HFF-Myc (cell line): ENCODE measurements around the gene ST3GAL3.

Experiments used
- DNase-seq: peaks from one replicate; pipeline ENCODE4 v3.0.0-alpha.2; 2011; ENCODE audit warnings: low read depth; ENCODE audit errors: extremely low read depth
- H3K4me3 ChIP-seq: replicated peaks from 2 replicates; pipeline ENCODE4 v1.5.1; 2011; ENCODE audit warnings: low read depth, mild to moderate bottlenecking, control low read depth, low read length
- TF ChIP-seq, protein P1 (sequence below): IDR thresholded peaks from 2 replicates; pipeline ENCODE4 v1.5.1; 2012; ENCODE audit warnings: mild to moderate bottlenecking, low read depth, low read length, control low read depth; ENCODE audit errors: missing control alignments

Gene ST3GAL3

DNA sequence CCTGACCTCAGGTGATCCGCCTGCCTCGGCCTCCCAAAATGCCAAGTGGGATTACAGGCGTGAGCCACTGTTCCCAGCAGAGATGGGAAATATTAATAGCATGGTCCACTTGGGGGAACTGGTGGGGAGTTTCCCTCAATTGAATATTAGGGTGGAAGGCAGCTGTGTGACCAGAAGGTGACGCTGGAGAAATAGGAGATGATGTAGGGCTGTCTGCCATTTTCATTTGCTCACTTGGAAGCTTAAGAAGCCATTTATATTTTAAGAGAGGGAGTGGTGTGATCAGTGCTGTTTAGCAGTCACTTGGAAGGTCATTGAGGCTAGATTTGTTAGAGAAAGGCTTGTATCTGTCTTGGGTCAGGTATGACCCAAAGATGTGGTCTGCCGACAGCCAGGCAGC is 37.5 kb upstream of the ST3GAL3 start:
- no peak overlapping the region for H3K4me3 ChIP-seq
- TF ChIP-seq, protein P1, sequence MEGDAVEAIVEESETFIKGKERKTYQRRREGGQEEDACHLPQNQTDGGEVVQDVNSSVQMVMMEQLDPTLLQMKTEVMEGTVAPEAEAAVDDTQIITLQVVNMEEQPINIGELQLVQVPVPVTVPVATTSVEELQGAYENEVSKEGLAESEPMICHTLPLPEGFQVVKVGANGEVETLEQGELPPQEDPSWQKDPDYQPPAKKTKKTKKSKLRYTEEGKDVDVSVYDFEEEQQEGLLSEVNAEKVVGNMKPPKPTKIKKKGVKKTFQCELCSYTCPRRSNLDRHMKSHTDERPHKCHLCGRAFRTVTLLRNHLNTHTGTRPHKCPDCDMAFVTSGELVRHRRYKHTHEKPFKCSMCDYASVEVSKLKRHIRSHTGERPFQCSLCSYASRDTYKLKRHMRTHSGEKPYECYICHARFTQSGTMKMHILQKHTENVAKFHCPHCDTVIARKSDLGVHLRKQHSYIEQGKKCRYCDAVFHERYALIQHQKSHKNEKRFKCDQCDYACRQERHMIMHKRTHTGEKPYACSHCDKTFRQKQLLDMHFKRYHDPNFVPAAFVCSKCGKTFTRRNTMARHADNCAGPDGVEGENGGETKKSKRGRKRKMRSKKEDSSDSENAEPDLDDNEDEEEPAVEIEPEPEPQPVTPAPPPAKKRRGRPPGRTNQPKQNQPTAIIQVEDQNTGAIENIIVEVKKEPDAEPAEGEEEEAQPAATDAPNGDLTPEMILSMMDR, result no peak
- DNase-seq, result no peak

DNA sequence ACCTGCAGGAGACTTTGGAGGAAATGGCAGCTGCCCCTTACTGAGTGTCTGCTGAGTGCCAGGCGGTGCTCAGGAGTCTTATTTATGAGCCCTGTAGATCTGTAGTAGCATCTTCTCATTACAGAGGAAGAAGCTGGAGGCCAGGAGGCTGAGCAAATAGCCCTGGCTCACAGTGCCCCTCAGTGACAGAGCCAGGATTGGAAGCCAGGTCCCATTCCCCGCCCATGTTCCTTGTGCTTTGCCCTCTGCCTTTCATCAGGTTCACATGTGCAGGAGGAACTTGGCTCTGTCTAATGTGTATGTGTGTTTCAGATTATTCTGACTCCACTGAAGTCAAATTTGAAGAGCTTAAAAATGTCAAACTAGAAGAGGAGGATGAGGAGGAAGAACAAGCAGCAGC is 36.1 kb upstream of the ST3GAL3 start:
- TF ChIP-seq, protein P1, result no peak
- no peak for DNase-seq
- H3K4me3 ChIP-seq, result no peak overlapping the region

DNA sequence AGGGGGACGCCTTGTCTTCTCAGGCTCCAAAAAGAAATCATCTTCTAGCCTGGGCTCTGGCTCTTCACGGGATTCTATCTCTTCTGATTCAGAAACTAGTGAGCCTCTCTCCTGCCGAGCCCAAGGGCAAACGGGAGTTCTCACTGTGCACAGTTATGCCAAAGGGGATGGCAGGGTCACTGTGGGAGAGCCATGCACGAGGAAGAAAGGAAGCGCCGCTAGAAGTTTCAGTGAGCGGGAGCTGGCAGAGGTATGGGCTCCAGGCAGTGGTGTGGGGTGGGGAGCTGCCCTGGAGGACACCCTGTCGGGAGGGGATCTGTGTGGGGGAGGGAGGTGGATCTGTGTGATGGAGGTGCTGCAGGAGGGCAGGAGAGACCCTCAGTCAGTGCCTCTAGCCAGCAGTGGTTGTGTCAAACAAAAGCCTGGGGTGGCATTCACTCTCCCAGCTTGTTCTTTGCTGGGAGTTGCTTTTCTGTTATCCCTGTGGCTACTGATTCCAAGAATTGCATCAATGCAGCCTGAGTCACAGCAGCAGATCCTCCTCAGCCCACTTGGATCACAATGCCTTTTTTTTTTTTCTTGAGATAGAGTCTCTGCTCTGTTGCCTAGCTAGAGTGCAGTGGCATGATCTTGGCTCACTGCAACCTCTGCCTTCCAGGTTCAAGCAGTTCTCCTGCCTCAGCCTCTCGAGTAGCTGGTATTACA is 35.6 kb upstream of the ST3GAL3 start:
- DNase-seq, result no peak
- TF ChIP-seq, protein P1, result no peak
- H3K4me3 ChIP-seq, result no peak overlapping the region

DNA sequence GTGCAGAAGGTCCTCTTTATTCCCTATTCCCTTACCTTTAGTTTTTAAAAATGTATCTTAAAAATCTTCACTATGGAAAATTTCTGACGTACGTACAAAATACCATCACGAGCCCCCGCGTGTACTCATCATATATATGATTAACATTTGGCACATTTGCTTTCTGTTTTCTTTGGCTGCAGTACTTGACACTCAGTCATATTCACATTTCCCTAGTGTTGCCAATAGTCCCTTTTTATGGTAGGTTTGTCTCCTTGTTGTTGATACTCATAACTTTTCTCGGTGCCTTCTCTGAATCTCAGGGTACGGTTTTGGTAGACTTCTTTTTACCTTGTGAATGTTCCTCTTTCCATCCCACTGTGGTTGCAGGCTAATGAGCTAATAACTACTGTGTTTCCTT is 34.1 kb upstream of the ST3GAL3 start:
- H3K4me3 ChIP-seq, result no peak overlapping the region
- DNase-seq, result no peak
- TF ChIP-seq, protein P1, result no peak

DNA sequence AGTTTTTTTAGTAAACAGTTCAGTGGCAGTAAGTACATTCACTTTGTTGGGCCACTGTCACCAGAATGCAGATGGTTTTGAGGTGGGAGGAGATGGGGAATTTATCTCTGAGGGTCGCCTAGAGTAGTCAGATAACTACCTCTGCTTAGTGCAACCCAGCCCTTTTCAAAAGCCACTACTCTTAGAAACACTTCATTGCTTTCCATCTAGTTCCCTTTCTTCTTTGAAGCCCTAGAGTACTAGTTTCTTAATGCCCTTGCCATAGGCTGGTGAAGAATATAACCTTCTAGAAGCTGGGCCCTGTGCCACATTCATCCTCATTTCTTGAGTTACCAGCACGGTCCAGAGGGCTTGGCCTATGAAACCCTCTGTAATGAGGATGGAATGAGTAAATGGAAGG is 28.4 kb upstream of the ST3GAL3 start:
- no peak overlapping the region for H3K4me3 ChIP-seq
- no peak for DNase-seq
- TF ChIP-seq, protein P1, result no peak

DNA sequence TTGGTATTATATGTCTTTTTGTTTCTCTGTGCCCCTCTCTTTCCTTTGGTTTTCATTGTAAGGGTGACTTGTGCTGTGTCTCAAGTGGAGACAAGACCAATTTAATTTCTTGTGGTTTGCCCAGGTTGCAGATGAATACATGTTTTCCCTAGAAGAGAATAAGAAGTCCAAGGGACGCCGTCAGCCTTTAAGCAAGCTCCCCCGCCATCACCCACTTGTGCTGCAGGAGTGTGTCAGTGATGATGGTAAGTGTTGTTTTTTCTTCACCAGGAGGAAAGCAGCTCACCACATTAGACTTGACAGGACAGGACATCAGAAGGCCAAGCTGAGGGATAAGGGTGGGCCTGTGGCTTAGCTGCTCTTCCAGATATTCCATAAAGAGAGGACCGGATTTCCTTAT is 23.8 kb upstream of the ST3GAL3 start:
- no peak overlapping the region for H3K4me3 ChIP-seq
- DNase-seq, result no peak
- TF ChIP-seq, protein P1, result no peak

DNA sequence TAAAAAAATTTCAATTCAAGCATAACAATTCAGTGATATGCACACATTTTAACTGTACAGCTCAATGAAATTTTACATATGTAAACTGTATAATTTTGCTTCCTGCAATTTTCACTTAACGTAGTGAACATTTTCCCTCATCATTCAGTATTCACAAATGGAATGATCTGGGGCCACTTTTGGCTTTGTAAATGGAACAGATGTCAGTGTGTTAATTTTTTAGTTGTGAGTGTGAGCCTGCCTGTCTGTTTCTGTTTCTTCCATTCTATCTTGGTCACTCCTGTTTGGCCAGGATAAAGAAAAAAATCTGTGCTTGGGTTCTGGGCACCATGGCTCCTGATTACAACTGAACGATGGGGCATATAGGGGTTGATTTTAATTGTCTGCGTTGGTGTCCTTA is 20.5 kb upstream of the ST3GAL3 start:
- TF ChIP-seq, protein P1, result no peak
- no peak overlapping the region for H3K4me3 ChIP-seq
- no peak for DNase-seq
